ENCODE results near the gene MOSPD2. TPM values are rescaled to one million over a fixed set of nuclear protein-coding genes. Genes with fewer than 3 reads are reported as not detected.

The MOSPD2 gene
- total and polyA plus RNA-seq, 10 of the 15 experiments (the other 5 are each of a cell fraction or from before 2014, with no cell fraction given), result 4.9 to 14.7 (median 7.4) TPM

- RAD21 ChIA-PET (ENCODE audit: unreplicated experiment), result no interaction called here
- H3K9ac ChIP-seq (ENCODE audit: control insufficient read depth, insufficient read depth, low read length), result no peak overlapping the region
- DNase-seq (ENCODE audit: low read depth, low spot score) (no peak), FAIRE-seq (no peak), ATAC-seq (no peak)
- no peaks in the 10 kb centered on the region for H4K20me1 ChIP-seq (ENCODE audit: control insufficient read depth, insufficient read depth)
- no peak overlapping the region for H3K4me2 ChIP-seq (ENCODE audit: control insufficient read depth, insufficient read depth)
- peaks cover 0 to 3% of the 10 kb centered on the region in 2 experiments; a peak in 1 of 4 replicates for H3K36me3 ChIP-seq (ENCODE audit: control insufficient read depth in 2 of 2, insufficient read depth in 2 of 2, low read length in 1 of 2)
- TF ChIP-seq BCL11A (IDR thresholded peaks at IDR 0.05; ENCODE audit: low read depth, low read length) (no peak), SMARCA5 (IDR thresholded peaks at IDR 0.05) (no peak), BCLAF1 (IDR thresholded peaks at IDR 0.05) (no peak), BCL3 (IDR thresholded peaks at IDR 0.05; ENCODE audit: borderline replicate concordance, insufficient read depth, low read depth, low read length, poor library complexity, severe bottlenecking) (no peak), CHD2 (IDR thresholded peaks at IDR 0.05; ENCODE audit: borderline replicate concordance, low read depth, low read length) (no peak), CTCF (IDR thresholded peaks at IDR 0.05 in 2 of 3, conservative IDR thresholded peaks at IDR 0.05 in 1 of 3; ENCODE audit: control insufficient read depth in 2 of 3, extremely low read depth in 1 of 3, insufficient read depth in 1 of 3, low read depth in 3 of 3, low read length in 3 of 3) (no peak), RFX5 (IDR thresholded peaks at IDR 0.05; ENCODE audit: low read depth, low read length) (no peak), POU2F2 (IDR thresholded peaks at IDR 0.05; ENCODE audit: borderline replicate concordance, low read depth, low read length) (no peak), JUND (IDR thresholded peaks at IDR 0.05; ENCODE audit: low read depth, low read length) (no peak), NFYB (IDR thresholded peaks at IDR 0.05; ENCODE audit: insufficient read depth, low read depth, low read length) (no peak)
- POLR2A ChIA-PET, result no interaction called here
- H3K9me3 ChIP-seq (replicated peaks; ENCODE audit: control insufficient read depth, insufficient read depth, low read length), result no peaks in the 10 kb centered on the region
- H3K27me3 ChIP-seq (replicated peaks in 1 of 2; ENCODE audit: control insufficient read depth in 2 of 2, insufficient read depth in 2 of 2, low read length in 1 of 2), result no peaks in the 10 kb centered on the region
- no peaks in the 10 kb centered on the region for H3K4me1 ChIP-seq (ENCODE audit: control insufficient read depth, insufficient read depth, low read length)
- CTCF ChIA-PET, result no interaction called here
- H3K79me2 ChIP-seq (ENCODE audit: control insufficient read depth, insufficient read depth, low read length), result no peaks in the 10 kb centered on the region
- no peak overlapping the region for H2AFZ ChIP-seq (ENCODE audit: control insufficient read depth, low read depth, low read length)
- no peak overlapping the region for H3K27ac ChIP-seq (ENCODE audit: control insufficient read depth, insufficient read depth)
- no peak overlapping the region for H3K4me3 ChIP-seq
- no TSS peak for BruUV-seq (replicated peaks)
- SMC1A ChIA-PET (ENCODE audit: uncharacterized antibody, unreplicated experiment), result interaction anchor here (0.6 to 1.6 kb wide), 2 partner anchors 24 to 489 kb away, joined by 3 to 6 read pairs; no protein-coding TSS in a partner anchor
- WGBS (ENCODE audit: insufficient coverage, insufficient replicate concordance, low lambda C conversion rate, missing lambda C conversion rate), result 4% methylated on average over 2 of the region's 2 CpGs
- in situ Hi-C loops (cut with MboI), result no loop called here
- intact Hi-C loops (cut with micrococcal nuclease; ENCODE audit: unreplicated experiment), result no loop called here
These were observed 46.2 kb downstream of the MOSPD2 start for GRCh38 chrX:14919407-14919806.
